GM12878 (cell line): ENCODE data around the gene ATF6. TPM values are rescaled to one million over a fixed set of nuclear protein-coding genes. Genes with fewer than 3 reads are reported as not detected.

Source experiments
- ATAC-seq: fragments of 200-7000 bp; cut with Tn5 transposase; 3 replicates; pipeline ENCODE4 v1.9.1; 2020; ENCODE audit warnings: mild to moderate bottlenecking, moderate library complexity
- BruUV-seq: library from RNA; stranded (reverse); fragments of 400-500 nt; replicated peaks from 2 replicates; lab custom pipeline; 2021; lab: Mats Ljungman, UMichigan
- CTCF ChIA-PET: fragments of 300-600 bp; sonication (Branson Sonifier 250); formaldehyde crosslinking; extraction: SDS; loops from one replicate; lab custom pipeline; 2021; ENCODE audit warnings: inconsistent platforms; lab: Yijun Ruan, JAX
- POLR2A ChIA-PET: fragments of 350-600 bp; formaldehyde crosslinking; extraction: SDS; loops from one replicate; lab custom pipeline; 2021; ENCODE audit warnings: inconsistent platforms; lab: Charles Lee
- RAD21 ChIA-PET: fragments of 300-600 bp; sonication (Branson Sonifier 250); formaldehyde crosslinking; loops from one replicate; lab custom pipeline; 2023; ENCODE audit warnings: antibody characterized with exemption; ENCODE audit not compliant: unreplicated experiment; lab: Charles Lee
- SMC1A ChIA-PET: fragments of 300-600 bp; sonication (Branson Sonifier 250); formaldehyde crosslinking; loops from one replicate; lab custom pipeline; 2023; ENCODE audit not compliant: unreplicated experiment, uncharacterized antibody; lab: Charles Lee
- DNase-seq: peaks from one replicate; pipeline ENCODE4 v3.0.0-alpha.2; 2011; ENCODE audit warnings: low read depth, low spot score
- FAIRE-seq: peaks from 3 replicates; lab custom pipeline; 2011; peaks lifted over from hg19 to GRCh38; lab: Jason Lieb, UNC
- H2AFZ ChIP-seq: 2 replicates; pipeline ENCODE4 v1.6.0; 2011; ENCODE audit warnings: low read depth, low read length, control low read depth; ENCODE audit not compliant: control insufficient read depth
- H3K27ac ChIP-seq: 2 replicates; pipeline ENCODE4 v1.5.1; 2011; ENCODE audit warnings: control low read depth; ENCODE audit not compliant: control insufficient read depth, insufficient read depth
- H3K27me3 ChIP-seq, 2 experiments: replicated peaks in 1 of 2; 2 replicates each; pipeline versions ENCODE4 v1.6.0 to v1.6.1; 2011; ENCODE audit warnings: low read length in 1 of 2; ENCODE audit not compliant: control insufficient read depth in 2 of 2, insufficient read depth in 2 of 2
- H3K36me3 ChIP-seq, 2 experiments: 2 replicates each; pipeline ENCODE4 v1.5.1; 2011; ENCODE audit warnings: low read length in 1 of 2; ENCODE audit not compliant: control insufficient read depth in 2 of 2, insufficient read depth in 2 of 2
- H3K4me1 ChIP-seq: 2 replicates; pipeline ENCODE4 v1.6.1; 2011; ENCODE audit warnings: mild to moderate bottlenecking, low read length, moderate library complexity, mixed read lengths; ENCODE audit not compliant: control insufficient read depth, insufficient read depth
- H3K4me2 ChIP-seq: 2 replicates; pipeline ENCODE4 v1.6.0; 2011; ENCODE audit warnings: control low read depth; ENCODE audit not compliant: control insufficient read depth, insufficient read depth
- H3K4me3 ChIP-seq: fragments of 200-600 bp; sonication (generic); 2 replicates; pipeline ENCODE4 v1.5.1; 2016
- H3K79me2 ChIP-seq: 2 replicates; pipeline ENCODE4 v1.6.0; 2011; ENCODE audit warnings: low read length; ENCODE audit not compliant: control insufficient read depth, insufficient read depth
- H3K9ac ChIP-seq: 2 replicates; pipeline ENCODE4 v1.8.0; 2011; ENCODE audit warnings: low read length, control low read depth, mixed read lengths; ENCODE audit not compliant: control insufficient read depth, insufficient read depth
- H3K9me3 ChIP-seq: replicated peaks from 3 replicates; pipeline ENCODE4 v1.5.1; 2011; ENCODE audit warnings: mild to moderate bottlenecking, low read length; ENCODE audit not compliant: control insufficient read depth, insufficient read depth
- H4K20me1 ChIP-seq: 2 replicates; pipeline ENCODE4 v1.6.0; 2011; ENCODE audit not compliant: control insufficient read depth, insufficient read depth
- REST ChIP-seq: IDR thresholded peaks from 2 replicates; pipeline ENCODE4 v1.6.1; 2012; ENCODE audit warnings: mild to moderate bottlenecking, low read depth, low read length
- SREBF2 ChIP-seq: IDR thresholded peaks from 2 replicates; pipeline ENCODE4 v1.6.1; 2012; ENCODE audit warnings: mild to moderate bottlenecking, low read length
- WGBS: methylation state at CpG from one replicate; pipeline ENCODE4 v1.1.6; 2016; ENCODE audit warnings: low lambda C conversion rate; ENCODE audit not compliant: insufficient replicate concordance, insufficient coverage; ENCODE audit errors: missing lambda C conversion rate; 5-methylcytosine and 5-hydroxymethylcytosine counted together
- in situ Hi-C: fragments of 300-500 bp; cut with MboI; formaldehyde crosslinking; loops from 9 replicates; pipeline ENCODE4 v1.14.3; 2018; ENCODE audit warnings: mixed read lengths
- intact Hi-C: fragments of 100-400 bp; cut with micrococcal nuclease; formaldehyde crosslinking; loops from one replicate; pipeline ENCODE4 v1.14.2; 2022; ENCODE audit not compliant: unreplicated experiment
- polyA plus RNA-seq, 11 experiments: library from polyadenylated mRNA; depleted of rRNA in 4 of 11; unstranded in 6 of 11; stranded (reverse) in 5 of 11; fragments of >200 nt; fragmentation: Nextera tagmentation in 4 of 11; fragmentation: Illumina TruSeq in 1 of 11; extraction: Ambion mirVana in 4 of 11; extraction: Trizol in 1 of 11; gene quantifications; 1 replicate in 1 of 11; 2 replicates in 10 of 11; pipeline versions ENCODE4 v1.2.1 to v1.2.3, GENCODE V29; 2011 to 2016; ENCODE audit warnings: inconsistent platforms in 2 of 11, missing spikeins in 2 of 11, low read depth in 1 of 11
- total RNA-seq, 4 experiments: library from RNA; depleted of rRNA in 3 of 4; stranded (reverse); fragments of >200 nt in 3 of 4; fragmentation: Illumina TruSeq in 1 of 4; extraction: Trizol in 1 of 4; gene quantifications; 2 replicates each; pipeline versions ENCODE4 v1.2.1 to v1.2.3, GENCODE V29; 2013 to 2021

The ATF6 gene
- total and polyA plus RNA-seq, 10 of the 15 experiments (the other 5 are each of a cell fraction or from before 2014, with no cell fraction given): 7.8 to 24.3 (median 14.7) TPM

GRCh38 chr1:161733526-161733925 is 32.6 kb upstream of the ATF6 start:
- H2AFZ ChIP-seq: no peak overlapping the region
- 27% methylated on average over 1 of the region's 1 CpG for WGBS
- no peak for ATAC-seq
- H3K4me2 ChIP-seq: no peak overlapping the region
- H3K27ac ChIP-seq: no peak overlapping the region
- no peaks in the 10 kb centered on the region for H3K36me3 ChIP-seq
- H3K9ac ChIP-seq: no peak overlapping the region
- in situ Hi-C loops (no loop called here), intact Hi-C loops (no loop called here)
- no peak for FAIRE-seq
- no peaks in the 10 kb centered on the region for H4K20me1 ChIP-seq
- CTCF ChIA-PET: interaction anchor here (0.6 to 16.4 kb wide), 5 partner anchors 25 to 475 kb away, joined by 3 to 262 read pairs (median 4); partner anchors contain the start of genes FCRLA and PCP4L1
- SMC1A ChIA-PET: interaction anchor here (1.2 to 1.7 kb wide), 6 partner anchors 11 to 246 kb away, joined by 3 to 6 read pairs (median 4); no protein-coding TSS in a partner anchor
- no peak for DNase-seq
- H3K79me2 ChIP-seq: no peaks in the 10 kb centered on the region
- RAD21 ChIA-PET: interaction anchor here (1.3 to 1.4 kb wide), 2 partner anchors 26 to 244 kb away, joined by 3 read pairs; partner anchors contain the start of gene FCRLA
- POLR2A ChIA-PET: interaction anchor here (0.6 to 1.0 kb wide), 3 partner anchors 11 to 426 kb away, joined by 3 to 5 read pairs (median 5); no protein-coding TSS in a partner anchor
- no TSS peak for BruUV-seq
- H3K9me3 ChIP-seq: no peaks in the 10 kb centered on the region
- H3K4me1 ChIP-seq: peaks cover 55% of the 10 kb centered on the region
- TF ChIP-seq REST: no peak
- TF ChIP-seq SREBF2: no peak
- no peaks in the 10 kb centered on the region for H3K27me3 ChIP-seq
- no peak overlapping the region for H3K4me3 ChIP-seq
